Neural progenitor cell (in vitro differentiated cells): Measurements from ENCODE around the gene RIPOR1. TPM values are rescaled to one million over a fixed set of nuclear protein-coding genes. Genes with fewer than 3 reads are reported as not detected.

Experiments used
- DNase-seq: peaks from one replicate; pipeline ENCODE4 v3.0.0-alpha.2; 2016; ENCODE audit warnings: low spot score
- H2AFZ ChIP-seq: fragments of 200-600 bp; sonication (generic); replicated peaks from 2 replicates; pipeline ENCODE4 v1.6.1; 2016; ENCODE audit warnings: antibody characterized with exemption
- H3F3A ChIP-seq: fragments of 200-600 bp; sonication (generic); 2 replicates; pipeline ENCODE4 v1.6.1; 2016; ENCODE audit warnings: antibody characterized with exemption, low read depth
- H3K27ac ChIP-seq: fragments of 200-600 bp; sonication (generic); 2 replicates; pipeline ENCODE4 v1.5.1; 2016; ENCODE audit warnings: mild to moderate bottlenecking
- H3K27me3 ChIP-seq: fragments of 200-600 bp; sonication (generic); 2 replicates; pipeline ENCODE4 v1.6.1; 2016; ENCODE audit warnings: mild to moderate bottlenecking, moderate library complexity
- H3K36me3 ChIP-seq: fragments of 200-600 bp; sonication (generic); 2 replicates; pipeline ENCODE4 v1.5.1; 2016
- H3K4me1 ChIP-seq: fragments of 200-600 bp; sonication (generic); 2 replicates; pipeline ENCODE4 v1.6.1; 2016; ENCODE audit warnings: mixed run types
- H3K4me2 ChIP-seq: fragments of 200-600 bp; sonication (generic); 2 replicates; pipeline ENCODE4 v1.6.1; 2016
- H3K4me3 ChIP-seq: fragments of 200-600 bp; sonication (generic); 2 replicates; pipeline ENCODE4 v1.5.1; 2016
- H3K79me2 ChIP-seq: fragments of 200-600 bp; sonication (generic); 2 replicates; pipeline ENCODE4 v1.6.1; 2016; ENCODE audit warnings: low read depth
- H3K9ac ChIP-seq: fragments of 200-600 bp; sonication (generic); 2 replicates; pipeline ENCODE4 v1.6.1; 2016
- H3K9me3 ChIP-seq: fragments of 200-600 bp; sonication (generic); 2 replicates; pipeline ENCODE4 v1.5.1; 2016; ENCODE audit warnings: low read depth
- H4K20me1 ChIP-seq: fragments of 200-600 bp; sonication (generic); 2 replicates; pipeline ENCODE4 v1.6.1; 2016; ENCODE audit warnings: low read depth
- H3K27ac Mint-ChIP-seq: 3 replicates; pipeline ENCODE4 v1.8.0; 2021; ENCODE audit warnings: mixed read lengths
- H3K27me3 Mint-ChIP-seq: 2 replicates; pipeline ENCODE4 v1.8.0; 2022; ENCODE audit warnings: low read depth, mild to moderate bottlenecking, inconsistent platforms, moderate library complexity, mixed read lengths; ENCODE audit not compliant: insufficient read depth
- H3K36me3 Mint-ChIP-seq: 3 replicates; pipeline ENCODE4 v1.8.0; 2021; ENCODE audit warnings: mixed read lengths
- H3K4me1 Mint-ChIP-seq: 3 replicates; pipeline ENCODE4 v1.8.0; 2021; ENCODE audit warnings: mixed read lengths
- H3K4me3 Mint-ChIP-seq: 3 replicates; pipeline ENCODE4 v1.8.0; 2021; ENCODE audit warnings: mild to moderate bottlenecking, moderate library complexity, mixed read lengths
- H3K9me3 Mint-ChIP-seq: 3 replicates; pipeline ENCODE4 v1.8.0; 2020; ENCODE audit warnings: mixed read lengths
- CTCF ChIP-seq: fragments of 200-600 bp; sonication (generic); IDR thresholded peaks from 2 replicates; pipeline ENCODE4 v1.5.1; 2017; ENCODE audit warnings: antibody characterized with exemption, mild to moderate bottlenecking
- EZH2 ChIP-seq: fragments of 200-600 bp; sonication (generic); IDR thresholded peaks from 2 replicates; pipeline ENCODE4 v1.6.1; 2017; ENCODE audit warnings: antibody characterized with exemption, mild to moderate bottlenecking, moderate library complexity
- EZH2phosphoT487 ChIP-seq: fragments of 200-600 bp; sonication (generic); IDR thresholded peaks from 2 replicates; pipeline ENCODE4 v1.6.1; 2017; ENCODE audit warnings: antibody characterized with exemption
- total RNA-seq: library from RNA; depleted of rRNA; stranded (reverse); fragments of >200 nt; gene quantifications from 2 replicates; pipeline ENCODE4 v1.2.3, GENCODE V29; 2015; ENCODE audit warnings: low replicate concordance

Gene RIPOR1
- total RNA-seq, 1 donor from 2014 or later: 13.5 TPM

DNA sequence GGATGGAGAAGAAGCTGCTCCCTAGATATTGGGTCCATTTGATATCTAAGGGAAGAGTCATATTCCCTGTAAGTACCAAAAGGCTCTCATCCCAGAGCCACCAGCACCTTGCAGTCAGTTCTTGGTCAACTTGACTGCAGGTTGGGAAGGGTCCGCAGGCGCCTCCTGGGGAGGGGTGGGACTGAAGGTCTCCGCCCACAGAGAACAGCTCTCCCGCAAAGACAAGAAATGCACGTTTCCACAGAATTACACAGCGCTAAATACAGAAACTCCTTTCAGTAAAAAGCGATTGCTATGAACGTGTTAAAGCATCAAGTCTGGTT lies 32.8 kb downstream of the RIPOR1 start:
- no peaks in the 10 kb centered on the region for H3K9me3 ChIP-seq
- peak overlapping the region; percentile 100 for H3K27ac ChIP-seq
- peaks cover 20% of the 10 kb centered on the region for H3K4me1 Mint-ChIP-seq
- peak overlapping the region; percentile 54 for H3K9ac ChIP-seq
- peak overlapping the region; percentile 89 for H3K4me2 ChIP-seq
- no peak for DNase-seq
- H3K36me3 Mint-ChIP-seq: peaks cover 4% of the 10 kb centered on the region
- H4K20me1 ChIP-seq: peaks cover 30% of the 10 kb centered on the region
- H3K27ac Mint-ChIP-seq: peak overlapping the region; percentile 50
- no peaks in the 10 kb centered on the region for H3K36me3 ChIP-seq
- H3K79me2 ChIP-seq: peaks cover 73% of the 10 kb centered on the region
- peaks cover 13% of the 10 kb centered on the region for H3K4me1 ChIP-seq
- H3K4me3 Mint-ChIP-seq: peak overlapping the region; percentile 91
- no peak for TF ChIP-seq CTCF
- TF ChIP-seq EZH2phosphoT487: no peak
- TF ChIP-seq EZH2: no peak
- H3K4me3 ChIP-seq: peak overlapping the region; percentile 82
- H3K9me3 Mint-ChIP-seq: no peaks in the 10 kb centered on the region
- H2AFZ ChIP-seq: peak overlapping the region; percentile 74
- H3K27me3 Mint-ChIP-seq: peaks cover 4% of the 10 kb centered on the region
- peaks cover 30% of the 10 kb centered on the region for H3F3A ChIP-seq
- no peaks in the 10 kb centered on the region for H3K27me3 ChIP-seq

- Histone ChIP-seq H3K36me3 (no peaks in the 10 kb centered on the region), H3K27ac (peak overlapping the region; percentile 100), H3F3A (peaks cover 30% of the 10 kb centered on the region), H4K20me1 (peaks cover 35% of the 10 kb centered on the region), H3K27me3 (no peaks in the 10 kb centered on the region), H3K4me3 (peak overlapping the region; percentile 82), H3K79me2 (peaks cover 76% of the 10 kb centered on the region), H2AFZ (peak overlapping the region; percentile 74), H3K4me2 (peak overlapping the region; percentile 89), H3K4me1 (peaks cover 13% of the 10 kb centered on the region), H3K9me3 (no peaks in the 10 kb centered on the region), H3K9ac (peak overlapping the region; percentile 94)
- Mint-ChIP-seq H3K4me1 (peaks cover 20% of the 10 kb centered on the region), H3K27ac (peak overlapping the region; percentile 50), H3K4me3 (peak overlapping the region; percentile 91), H3K27me3 (peaks cover 2% of the 10 kb centered on the region), H3K9me3 (no peaks in the 10 kb centered on the region), H3K36me3 (peaks cover 4% of the 10 kb centered on the region)
- DNase-seq: peak; percentile 98
- TF ChIP-seq CTCF: no peak
- TF ChIP-seq EZH2: no peak
- no peak for TF ChIP-seq EZH2phosphoT487
Observed at GRCh38 chr16:67561824-67562525, 33.3 kb downstream of the RIPOR1 start.

DNA sequence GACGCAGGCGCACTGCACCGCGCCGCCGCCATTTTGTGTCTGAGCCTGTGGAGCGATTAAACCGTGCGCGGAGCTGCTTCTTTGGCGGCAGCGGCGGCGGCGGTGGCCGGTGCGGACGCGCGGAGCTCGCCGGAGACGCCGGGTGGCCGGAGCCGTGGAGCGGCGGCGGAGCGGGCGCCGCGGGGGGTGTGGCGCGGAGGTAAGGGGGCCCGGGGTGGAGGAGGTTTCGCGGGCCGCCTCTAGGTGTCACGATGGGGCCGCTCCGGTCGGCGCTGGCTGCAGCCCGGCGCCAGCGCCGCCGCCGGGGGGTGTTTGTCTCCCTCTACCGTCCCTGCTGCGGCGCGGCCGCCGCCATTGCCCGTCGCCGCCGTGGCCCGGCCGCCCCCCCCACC lies 33.9 kb downstream of the RIPOR1 start, which contains the start of gene CTCF:
Gene CTCF (plus strand): TSS at position 1 of the 392 bp plus-strand sequence. CDS start 48,307 bp downstream, outside the sequence.
- H3K27me3 ChIP-seq: no peaks in the 10 kb centered on the region
- peak within 1 kb of the TSS; percentile 74 for H2AFZ ChIP-seq
- H4K20me1 ChIP-seq: peaks cover 41% of the 10 kb centered on the region
- peak within 1 kb of the TSS; percentile 94 for H3K9ac ChIP-seq
- Mint-ChIP-seq H3K4me3 (peak within 1 kb of the TSS; percentile 98), H3K36me3 (peaks cover 4% of the 10 kb centered on the region), H3K27me3 (no peaks in the 10 kb centered on the region), H3K4me1 (peaks cover 20% of the 10 kb centered on the region), H3K9me3 (no peaks in the 10 kb centered on the region), H3K27ac (peak within 1 kb of the TSS; percentile 50)
- H3K27ac ChIP-seq: peak within 1 kb of the TSS; percentile 100
- H3K4me3 ChIP-seq: peak within 1 kb of the TSS; percentile 82
- peaks cover 30% of the 10 kb centered on the region for H3F3A ChIP-seq
- no peak for TF ChIP-seq EZH2phosphoT487
- TF ChIP-seq EZH2: no peak
- TF ChIP-seq CTCF: peak; percentile 55
- peak within 1 kb of the TSS; percentile 96 for H3K4me2 ChIP-seq
- H3K4me1 ChIP-seq: peaks cover 13% of the 10 kb centered on the region
- H3K79me2 ChIP-seq: peaks cover 79% of the 10 kb centered on the region
- peak; percentile 96 for DNase-seq
- H3K9me3 ChIP-seq: no peaks in the 10 kb centered on the region
- H3K36me3 ChIP-seq: no peaks in the 10 kb centered on the region
